ENCODE results near the gene RPL37. TPM values are rescaled to one million over a fixed set of nuclear protein-coding genes. Genes with fewer than 3 reads are reported as not detected.

The RPL37 gene
- total and polyA plus RNA-seq, 9 of the 15 experiments (the other 6 are each of a cell fraction or from before 2014, with no cell fraction given): 2,342 to 7,963 (median 4,091) TPM

GRCh38 chr5:40801771-40802562 is 33.1 kb downstream of the RPL37 start:
- intact Hi-C loops (cut with micrococcal nuclease): loop anchor here (1.0 to 2.0 kb wide), 3 partner anchors 33 to 77 kb away; partner anchors contain the start of genes RPL37 and TTC33
- no peaks in the 10 kb centered on the region for H3K36me3 ChIP-seq (ENCODE audit: control insufficient read depth, insufficient read depth, low read length)
- CTCF ChIA-PET (ENCODE audit: low intra/inter-chr PET ratio): interaction anchor here (0.7 kb wide), 1 partner anchor 1176 kb away, joined by 3 read pairs; no protein-coding TSS in a partner anchor
- peak overlapping the region; percentile 63 to 67; a peak in 3 of 4 replicates for H3K9ac ChIP-seq (ENCODE audit: insufficient read depth in 1 of 2, low read depth in 2 of 2, low read length in 2 of 2)
- no TSS peak for BruUV-seq (replicated peaks)
- no peaks in the 10 kb centered on the region for H3K9me1 ChIP-seq (ENCODE audit: control insufficient read depth, insufficient read depth, low read length)
- peak; percentile 86 for FAIRE-seq
- H4K20me1 ChIP-seq (replicated peaks; ENCODE audit: control insufficient read depth, insufficient read depth, low read length): no peaks in the 10 kb centered on the region
- in situ Hi-C loops (cut with MboI): no loop called here
- H3K9me3 ChIP-seq (replicated peaks; ENCODE audit: control insufficient read depth, insufficient read depth, low read depth, low read length): no peaks in the 10 kb centered on the region
- H3K79me2 ChIP-seq (ENCODE audit: control insufficient read depth, insufficient read depth, low read length): peaks cover 31% of the 10 kb centered on the region
- DNase-seq (ENCODE audit: extremely low read depth in 1 of 4, low spot score in 3 of 4): peak; percentile 84 to 94 (median 87)
- H3K4me1 ChIP-seq (replicated peaks in 1 of 2; ENCODE audit: control insufficient read depth in 2 of 2, insufficient read depth in 2 of 2, low read length in 2 of 2): peaks cover 21 to 31% of the 10 kb centered on the region in 2 experiments
- peak; percentile 73 for ATAC-seq
- peak overlapping the region; percentile 65 for H3K4me2 ChIP-seq (ENCODE audit: insufficient read depth, low read length)
- 0% methylated on average over 8 of the region's 8 CpGs for WGBS (ENCODE audit: insufficient coverage, low coverage, missing lambda C conversion rate)
- no peaks in the 10 kb centered on the region for H3K27me3 ChIP-seq (ENCODE audit: control insufficient read depth in 2 of 2, insufficient read depth in 2 of 2, low read length in 2 of 2)
- peak overlapping the region; percentile 1; the same call in 1 of the 2 replicates for H3K4me3 ChIP-seq
- peak overlapping the region; percentile 86 for H2AFZ ChIP-seq (ENCODE audit: low read depth, low read length)
- POLR2A ChIA-PET: interaction anchor here (0.5 to 4.0 kb wide), 15 partner anchors 8 to 121 kb away, joined by 3 to 121 read pairs (median 5); partner anchors contain the start of genes RPL37 and TTC33
- H3K27ac ChIP-seq (ENCODE audit: extremely low read depth, low read depth, low read length): peak overlapping the region; percentile 98
- TF ChIP-seq SMARCC2 (IDR thresholded peaks at IDR 0.05; ENCODE audit: low read depth): peak; percentile 90
- TF ChIP-seq FOXK2 (conservative IDR thresholded peaks at IDR 0.05 in 1 of 2, IDR thresholded peaks at IDR 0.05 in 1 of 2; ENCODE audit: low read depth in 2 of 2): peak in 1 of 2 experiments; percentile 60; a peak in 2 of 4 replicates
- TF ChIP-seq, protein P1, sequence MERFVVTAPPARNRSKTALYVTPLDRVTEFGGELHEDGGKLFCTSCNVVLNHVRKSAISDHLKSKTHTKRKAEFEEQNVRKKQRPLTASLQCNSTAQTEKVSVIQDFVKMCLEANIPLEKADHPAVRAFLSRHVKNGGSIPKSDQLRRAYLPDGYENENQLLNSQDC (CRISPR knock-in tag; IDR thresholded peaks at IDR 0.05): no peak
- no peak for TF ChIP-seq ZNF217 (CRISPR knock-in tag; IDR thresholded peaks at IDR 0.05)
- peak; percentile 6; the same call in 1 of the 2 replicates for TF ChIP-seq RAD51 (IDR thresholded peaks at IDR 0.05; ENCODE audit: borderline replicate concordance, low read depth)
- no peak for TF ChIP-seq ZNF140 (CRISPR knock-in tag; IDR thresholded peaks at IDR 0.05)
- TF ChIP-seq POLR2H (tag; IDR thresholded peaks at IDR 0.05; ENCODE audit: low read depth): peak; percentile 71
- TF ChIP-seq CTCFL (IDR thresholded peaks at IDR 0.05; ENCODE audit: borderline replicate concordance, insufficient read depth, low read depth, low read length, poor library complexity, severe bottlenecking): no peak
- TF ChIP-seq TSC22D4 (tag; IDR thresholded peaks at IDR 0.05): no peak
- TF ChIP-seq MEIS2 (IDR thresholded peaks at IDR 0.05; ENCODE audit: partially characterized antibody): no peak
- TF ChIP-seq MECOM (CRISPR knock-in tag; IDR thresholded peaks at IDR 0.05): no peak
- no peak for TF ChIP-seq ZNF75A (CRISPR knock-in tag; IDR thresholded peaks at IDR 0.05)
- no peak for TF ChIP-seq POLR2AphosphoS2 (IDR thresholded peaks at IDR 0.05; ENCODE audit: low read length)
- no peak for TF ChIP-seq RBM22 (IDR thresholded peaks at IDR 0.05; ENCODE audit: low read depth, low read length, poor library complexity, severe bottlenecking)
- TF ChIP-seq EZH2 (IDR thresholded peaks at IDR 0.05; ENCODE audit: borderline replicate concordance, low read depth, low read length): no peak
- TF ChIP-seq, protein P2, sequence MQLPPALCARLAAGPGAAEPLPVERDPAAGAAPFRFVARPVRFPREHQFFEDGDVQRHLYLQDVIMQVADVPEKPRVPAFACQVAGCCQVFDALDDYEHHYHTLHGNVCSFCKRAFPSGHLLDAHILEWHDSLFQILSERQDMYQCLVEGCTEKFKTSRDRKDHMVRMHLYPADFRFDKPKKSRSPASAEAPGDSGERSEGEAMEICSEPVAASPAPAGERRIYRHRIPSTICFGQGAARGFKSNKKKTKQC (CRISPR knock-in tag; IDR thresholded peaks at IDR 0.05): no peak
- TF ChIP-seq NR2C2 (CRISPR knock-in tag; IDR thresholded peaks at IDR 0.05): no peak
- TF ChIP-seq NR2C2 (tag; IDR thresholded peaks at IDR 0.05): no peak
- no peak for TF ChIP-seq DLX4 (CRISPR knock-in tag; IDR thresholded peaks at IDR 0.05)
